Measurements from ENCODE around the gene MED13.
"Not testable (repeated sequence)": the region's sequence is repeated elsewhere in the genome, so short reads cannot be mapped to it uniquely, and the experiment has no call there.

- not testable (repeated sequence) for TF ChIP-seq CTCF, POLR2A, EP300 (IDR thresholded peaks at IDR 0.05)
Observed at GRCh38 chr17:61915162-61915561, 149.9 kb downstream of the MED13 start.
